Psoas muscle (tissue), 8 donors: Measurements from ENCODE around the gene MYL12B. TPM values are rescaled to one million over a fixed set of nuclear protein-coding genes. Genes with fewer than 3 reads are reported as not detected.

Source experiments
- ATAC-seq, 4 donors: fragments of 200-7000 bp; cut with Tn5 transposase; one replicate each; pipeline ENCODE4 v1.9.1; 2020; ENCODE audit warnings: moderate library complexity in 3 of 4, mild to moderate bottlenecking in 2 of 4
- DNase-seq, 2 donors: peaks; one replicate each; pipeline ENCODE4 v3.0.0-alpha.2; 2020
- H3K27ac ChIP-seq: fragments of 200-600 bp; one replicate; pipeline ENCODE4 v1.8.0; 2022
- H3K27me3 ChIP-seq, 3 donors: fragments of 200-600 bp in 1 of 3; one replicate each; pipeline versions ENCODE4 v1.6.1 to v1.8.0; 2013 to 2022; ENCODE audit warnings: low read length in 2 of 3, mild to moderate bottlenecking in 2 of 3, moderate library complexity in 1 of 3; ENCODE audit not compliant: insufficient read depth in 3 of 3
- H3K36me3 ChIP-seq, 2 donors: fragments of 200-600 bp in 1 of 2; one replicate each; pipeline versions ENCODE4 v1.6.1 to v1.8.0; 2013 to 2022; ENCODE audit warnings: low read depth in 1 of 2, mild to moderate bottlenecking in 1 of 2, moderate library complexity in 1 of 2; ENCODE audit not compliant: insufficient read depth in 1 of 2
- H3K4me1 ChIP-seq: fragments of 200-600 bp; one replicate; pipeline ENCODE4 v1.8.0; 2022
- H3K4me3 ChIP-seq: fragments of 200-600 bp; one replicate; pipeline ENCODE4 v1.8.0; 2022; ENCODE audit warnings: mild to moderate bottlenecking
- H3K9me3 ChIP-seq: fragments of 200-600 bp; one replicate; pipeline ENCODE4 v1.8.0; 2022
- CTCF ChIP-seq: fragments of 200-600 bp; IDR thresholded peaks from one replicate; pipeline ENCODE4 v1.8.0; 2022; ENCODE audit warnings: antibody characterized with exemption
- WGBS, 3 donors: extraction: QIAGEN DNeasy Blood & Tissue Kit; methylation state at CpG; one replicate each; pipeline versions ENCODE4 v1.1.6 to v1.1.7; 2013; 5-methylcytosine and 5-hydroxymethylcytosine counted together
- intact Hi-C, 2 donors: fragments of 100-400 bp; cut with DNase I; formaldehyde crosslinking; loops; one replicate each; pipeline versions ENCODE4 v1.11.0 to v1.14.2; 2022
- polyA plus RNA-seq, 3 donors: library from polyadenylated mRNA; stranded (reverse); fragments of 200-250 nt; gene quantifications; one replicate each; pipeline ENCODE4 v1.2.3, GENCODE V29; 2013
- total RNA-seq, 4 donors: library from RNA; stranded (reverse); fragmentation: NEBNext Ultra II Directional in 2 of 4; extraction: Animal tissue kit (Norgen Biotek cat#: 25700) in 2 of 4; gene quantifications; one replicate each; pipeline versions ENCODE4 v1.2.1 to v1.2.4, GENCODE V29; 2021 to 2023
- donor health status: healthy with polysubstance abuse.
- donor health status: DM: no; HTN: no; CAD: no; lungs with moderate emphysema.
- donor health status: Bipolar disorder and iron deficiency.
- donor health status: healthy.
- donor health status: DM: yes; HTN: yes; CAD: no.
- donor health status: DM: no; HTN: no; CAD: no.
- donor health status: DM: no; HTN: no; CAD: no.
- donor health status: DM: yes; HTN: yes; CAD: no.

The MYL12B gene
- total and polyA plus RNA-seq, 7 donors, result 163 to 243 (median 193) TPM

- no peak for TF ChIP-seq CTCF
- Histone ChIP-seq H3K4me3 (no peak overlapping the region), H3K9me3 (no peaks in the 10 kb centered on the region), H3K27ac (no peak overlapping the region), H3K27me3 (no peaks in the 10 kb centered on the region), H3K36me3 (peaks cover 0 to 20% of the 10 kb centered on the region in 2 donors), H3K4me1 (peaks cover 10% of the 10 kb centered on the region)
- peak in 3 of 4 donors; percentile 21 to 53 (median 50) for ATAC-seq
- DNase-seq, result no peak
- intact Hi-C loops, result loop anchor here in 1 of 2 donors (5.0 kb wide), 1 partner anchor 56 kb away; no protein-coding TSS in a partner anchor
- WGBS, 3 donors, result 84 to 92% (median 84%) methylated on average over 2 of the region's 2 CpGs
Measured at GRCh38 chr18:3238742-3239141, 23.2 kb upstream of the MYL12B start.

GRCh38 chr18:3245185-3245564 is 16.8 kb upstream of the MYL12B start:
- no peaks in the 10 kb centered on the region for H3K27me3 ChIP-seq
- H3K4me1 ChIP-seq, result peaks cover 33% of the 10 kb centered on the region
- ATAC-seq (no peak), DNase-seq (no peak)
- peak overlapping the region; percentile 99 for H3K27ac ChIP-seq
- no peak for TF ChIP-seq CTCF
- H3K9me3 ChIP-seq, result no peaks in the 10 kb centered on the region
- peak overlapping the region; percentile 85 for H3K4me3 ChIP-seq
- intact Hi-C loops, result loop anchor here (2.0 to 5.0 kb wide), 4 partner anchors 53 to 588 kb away; partner anchors contain the start of gene SMCHD1 (in 1 of the 2)
- 31 to 68% (median 42%) methylated on average over 1 of the region's 1 CpG for WGBS, 3 donors
- H3K36me3 ChIP-seq, result peaks cover 0 to 30% of the 10 kb centered on the region in 2 donors

GRCh38 chr18:3245853-3246634 is 15.9 kb upstream of the MYL12B start:
- Histone ChIP-seq H3K27me3 (no peaks in the 10 kb centered on the region), H3K9me3 (no peaks in the 10 kb centered on the region), H3K4me3 (peak overlapping the region; percentile 85), H3K4me1 (peaks cover 42% of the 10 kb centered on the region), H3K27ac (peak overlapping the region; percentile 99), H3K36me3 (peaks cover 0 to 23% of the 10 kb centered on the region in 2 donors)
- 3 to 8% (median 4%) methylated on average over 29 of the region's 29 CpGs for WGBS, 3 donors
- DNase-seq, result peak; percentile 90 to 95
- intact Hi-C loops, result loop anchor here (2.0 to 5.0 kb wide), 5 partner anchors 27 to 589 kb away; partner anchors contain the start of genes MYOM1 (in 1 of the 2) and SMCHD1 (in 1 of the 2)
- TF ChIP-seq CTCF, result peak; percentile 97
- peak; percentile 65 to 73 (median 70) for ATAC-seq

- Histone ChIP-seq H3K27ac (peak overlapping the region; percentile 99), H3K9me3 (no peaks in the 10 kb centered on the region), H3K4me1 (peaks cover 49% of the 10 kb centered on the region), H3K4me3 (peak overlapping the region; percentile 85), H3K27me3 (no peaks in the 10 kb centered on the region), H3K36me3 (peaks cover 0 to 16% of the 10 kb centered on the region in 2 donors)
- TF ChIP-seq CTCF, result no peak
- intact Hi-C loops, result loop anchor here (2.0 to 5.0 kb wide), 4 partner anchors 28 to 589 kb away; partner anchors contain the start of genes MYOM1 (in 1 of the 2) and SMCHD1 (in 1 of the 2)
- WGBS, 3 donors, result 6 to 19% (median 6%) methylated on average over 23 of the region's 23 CpGs
- ATAC-seq, result peak; percentile 23 to 43 (median 29)
- peak; percentile 34 to 73 for DNase-seq
Measured at GRCh38 chr18:3246635-3247239, 15.2 kb upstream of the MYL12B start.
